HUDEP-2 (cell line): ENCODE measurements around the gene KCNJ18.
"Not testable (repeated sequence)": the region's sequence is repeated elsewhere in the genome, so short reads cannot be mapped to it uniquely, and the experiment has no call there.

Source experiments
- DNase-seq, 76 experiments: peaks; one replicate each; lab custom pipeline; 2025; ENCODE audit not compliant: unreplicated experiment in 76 of 76; lab: John Stamatoyannopoulos, UW

The KCNJ18 gene

GRCh38 chr17:21719511-21720226 lies 27.3 kb downstream of the KCNJ18 start:
- not testable (repeated sequence) for DNase-seq

DNA sequence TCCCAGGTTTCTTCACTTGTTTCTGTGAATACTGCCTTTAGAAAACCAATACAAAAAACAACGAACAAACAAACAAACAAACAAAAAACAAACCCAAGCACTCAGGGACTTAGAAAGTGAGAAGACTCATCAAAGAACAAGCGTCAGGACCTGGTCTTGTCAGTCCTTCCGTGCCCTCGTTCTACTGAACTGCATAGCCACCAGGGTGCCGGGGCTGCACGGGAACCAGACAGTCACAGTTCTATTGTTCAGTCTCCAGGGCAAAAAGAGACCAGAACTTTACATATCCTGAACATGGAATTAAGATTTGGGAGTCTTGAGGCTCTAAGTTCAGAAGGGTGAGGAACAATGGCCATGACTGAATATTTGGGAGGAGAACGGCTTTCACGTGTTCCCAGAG lies 28.2 kb downstream of the KCNJ18 start:
- not testable (repeated sequence) for DNase-seq

GRCh38 chr17:21722268-21722667 lies 29.9 kb downstream of the KCNJ18 start:
- not testable (repeated sequence) for DNase-seq

- DNase-seq, result not testable (repeated sequence)
These were observed 32.1 kb downstream of the KCNJ18 start for GRCh38 chr17:21724216-21725006.

GRCh38 chr17:21731076-21731475 lies 38.8 kb downstream of the KCNJ18 start:
- DNase-seq, result not testable (repeated sequence)

- DNase-seq, result not testable (repeated sequence)
These were observed 41.6 kb downstream of the KCNJ18 start for GRCh38 chr17:21733931-21734330.

GRCh38 chr17:21735814-21736213 lies 43.5 kb downstream of the KCNJ18 start:
- not testable (repeated sequence) for DNase-seq

DNA sequence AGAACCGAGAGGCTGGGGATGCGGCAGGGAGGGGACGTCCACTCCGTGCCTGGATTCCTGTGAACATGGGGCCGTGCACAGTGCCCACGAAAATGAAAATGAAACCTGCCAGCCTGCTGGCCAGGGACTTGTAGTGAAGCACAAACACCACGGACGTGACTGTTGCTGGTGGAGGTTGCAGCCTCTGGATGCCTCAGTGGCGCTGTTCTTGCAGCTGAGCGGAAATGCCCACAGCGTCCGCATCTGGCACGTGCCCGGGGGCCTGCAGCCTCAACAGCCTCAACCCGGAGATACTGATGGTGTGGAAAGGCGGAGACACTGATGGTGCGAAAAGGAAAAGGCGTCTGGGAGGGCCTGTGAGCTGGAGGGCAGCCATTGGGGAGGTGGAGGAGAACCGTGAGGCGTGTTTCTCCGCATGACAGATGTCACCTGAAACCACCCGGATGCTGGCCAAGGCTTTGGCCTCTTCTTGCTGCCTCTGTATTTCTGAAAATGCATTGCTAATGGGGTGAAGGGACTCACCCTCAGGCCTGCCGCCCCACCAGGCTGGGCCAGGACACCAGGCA lies 44.8 kb downstream of the KCNJ18 start:
- DNase-seq, result not testable (repeated sequence)

DNA sequence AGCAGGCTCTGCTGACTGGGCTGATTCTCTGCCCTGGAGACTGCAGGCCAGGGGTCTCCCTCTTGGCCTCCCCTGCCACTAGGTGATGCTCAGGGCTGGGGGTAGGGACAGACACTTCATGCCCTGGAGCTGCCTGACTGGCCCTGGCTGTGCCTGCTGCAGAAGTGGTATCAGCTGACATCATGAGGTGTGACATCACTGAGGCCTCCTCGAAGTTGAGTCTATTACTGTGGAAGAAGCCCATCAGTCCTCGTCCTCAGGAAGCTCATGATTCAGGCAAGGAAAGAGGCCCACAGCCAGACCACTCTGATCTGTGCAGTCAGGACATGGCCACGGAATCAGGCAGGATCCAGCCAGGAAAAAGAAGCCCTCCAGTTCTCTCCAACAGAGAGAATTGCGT lies 45.9 kb downstream of the KCNJ18 start:
- not testable (repeated sequence) for DNase-seq

DNA sequence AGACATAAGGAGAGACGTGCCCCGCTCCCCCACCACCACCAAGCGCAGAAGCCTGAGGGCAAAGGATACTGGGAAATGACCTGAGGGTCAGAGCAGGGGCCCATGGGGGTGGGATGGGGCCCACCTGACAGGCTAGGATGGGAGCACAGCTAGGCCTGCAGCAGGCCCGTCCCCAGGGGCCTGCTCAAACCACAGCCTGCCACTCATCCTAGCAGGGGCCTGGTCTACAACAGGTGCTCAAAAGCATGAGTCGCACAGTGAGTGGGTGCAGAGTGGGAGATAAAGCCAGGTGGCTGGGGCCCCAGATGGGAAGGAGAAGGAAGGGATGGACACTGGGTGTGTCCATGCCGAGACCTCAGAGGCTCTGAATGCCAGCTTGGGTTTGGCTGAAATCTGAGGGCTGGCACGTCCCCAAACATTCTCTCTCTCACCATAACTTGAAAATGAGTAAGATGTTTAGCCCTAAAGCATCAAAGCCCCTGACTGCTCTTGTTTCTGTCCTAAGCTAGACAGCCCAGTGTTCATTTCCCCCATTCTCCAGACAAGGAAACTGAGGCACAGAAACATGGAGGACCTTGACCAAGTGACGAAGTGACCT lies 46.7 kb downstream of the KCNJ18 start:
- not testable (repeated sequence) for DNase-seq

GRCh38 chr17:21739485-21739884 lies 47.2 kb downstream of the KCNJ18 start:
- not testable (repeated sequence) for DNase-seq

GRCh38 chr17:21740836-21741235 lies 48.5 kb downstream of the KCNJ18 start:
- DNase-seq, result not testable (repeated sequence)

DNA sequence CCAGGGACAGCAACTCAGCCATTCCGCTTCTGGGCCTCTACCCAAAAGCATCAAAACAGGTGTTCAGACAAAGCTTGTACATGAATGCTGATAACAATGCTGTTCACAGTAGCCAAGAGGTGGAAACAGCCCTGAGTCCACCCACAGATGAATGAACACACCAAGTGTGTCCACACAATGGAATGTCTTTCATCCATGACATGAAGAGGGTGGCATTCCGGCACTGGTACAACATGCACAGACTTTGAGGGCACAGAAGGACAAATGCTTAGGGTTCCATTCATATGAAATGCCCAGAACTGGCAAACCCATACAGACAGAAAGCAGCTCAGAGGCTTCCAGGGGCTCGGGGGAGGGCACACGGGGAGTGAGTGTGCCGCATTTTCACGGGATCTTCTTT lies 49.2 kb downstream of the KCNJ18 start:
- not testable (repeated sequence) for DNase-seq

DNA sequence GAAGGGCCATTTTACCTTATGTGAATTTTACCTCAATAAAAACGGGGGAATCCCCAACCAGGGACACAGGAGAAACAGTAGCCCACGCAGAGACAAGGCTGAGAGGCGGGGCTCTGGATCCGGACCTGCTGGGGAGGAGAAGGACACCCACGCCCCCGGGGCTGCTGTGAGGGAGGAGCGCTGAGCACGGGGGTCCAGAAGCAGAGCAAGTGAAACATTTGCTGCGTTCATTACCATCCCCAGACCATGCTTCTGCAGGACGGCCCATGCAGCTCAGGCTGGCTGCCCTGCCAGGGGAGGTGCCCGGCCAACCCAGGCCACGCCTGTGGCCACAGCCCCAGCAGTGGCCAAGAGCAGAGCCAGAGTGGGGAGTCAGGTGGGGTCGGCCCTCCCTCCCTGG lies 50.0 kb downstream of the KCNJ18 start:
- no peak for DNase-seq

GRCh38 chr17:21744151-21744550 lies 51.8 kb downstream of the KCNJ18 start:
- DNase-seq, result not testable (repeated sequence)

DNA sequence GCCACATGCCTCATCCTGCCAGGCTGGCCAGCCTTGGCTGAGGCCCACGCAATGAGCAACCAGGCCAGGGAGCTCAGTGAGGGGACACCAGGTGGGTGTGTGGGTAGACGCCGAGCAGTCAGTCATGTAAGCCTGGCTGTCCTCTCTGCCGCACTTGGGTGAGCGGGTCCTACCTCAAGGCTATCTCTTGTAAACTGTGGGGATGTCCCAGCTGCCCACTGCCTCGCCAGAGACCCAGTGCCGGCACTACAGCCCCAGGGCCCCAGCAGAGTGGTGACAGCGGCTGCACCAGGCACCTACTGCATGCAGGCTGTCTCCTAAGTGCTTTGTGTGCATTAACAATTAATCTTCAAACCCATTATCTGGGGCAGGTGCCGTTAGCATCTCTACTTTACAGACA lies 52.3 kb downstream of the KCNJ18 start:
- not testable (repeated sequence) for DNase-seq

GRCh38 chr17:21745385-21746054 lies 53.2 kb downstream of the KCNJ18 start:
- DNase-seq, result not testable (repeated sequence)

DNA sequence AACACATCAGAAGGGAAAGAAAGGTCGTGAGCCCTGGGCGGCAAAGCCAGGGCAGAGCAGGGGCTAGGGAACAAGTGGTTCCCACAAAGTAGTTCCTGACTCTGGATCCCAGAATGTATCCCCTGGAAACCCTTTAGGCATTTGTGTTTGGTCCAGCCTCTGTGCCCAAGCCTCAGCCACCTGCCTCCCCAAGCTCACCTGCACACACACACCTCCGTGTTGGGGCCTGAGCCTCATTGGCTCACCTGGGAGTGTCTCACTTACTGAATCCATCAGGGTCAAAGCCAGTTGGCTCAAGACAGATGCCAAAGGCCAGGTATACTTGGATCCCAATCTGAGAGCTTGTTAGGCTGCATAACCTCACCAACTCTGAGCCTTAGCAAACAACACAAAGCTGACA lies 54.1 kb downstream of the KCNJ18 start:
- not testable (repeated sequence) for DNase-seq

- not testable (repeated sequence) for DNase-seq
These were observed 55.0 kb downstream of the KCNJ18 start for GRCh38 chr17:21747195-21747915.

DNA sequence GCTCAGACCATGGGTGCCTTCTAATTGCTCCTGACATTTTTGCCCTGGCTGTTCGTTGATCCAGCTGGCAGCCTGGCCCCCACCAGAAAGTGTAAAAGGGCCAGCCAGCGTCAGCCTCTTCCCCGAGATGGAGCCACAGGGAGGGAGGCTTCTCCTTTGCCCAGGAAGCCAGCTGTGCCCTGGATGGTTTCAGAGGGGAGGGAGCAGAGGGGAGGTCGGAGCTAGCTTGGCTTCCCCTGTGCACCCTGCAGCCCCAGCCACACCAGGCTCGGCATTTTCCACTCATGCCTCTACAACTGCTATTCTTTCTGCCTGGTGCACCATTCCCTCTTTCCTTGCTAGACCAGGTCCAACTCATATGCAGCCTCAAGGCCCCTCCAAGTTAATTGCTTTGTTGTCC lies 56.4 kb downstream of the KCNJ18 start:
- DNase-seq, result not testable (repeated sequence)
